UCSD-AML1 (cell line): ENCODE data around the gene PAQR9.

ENCODE experiments used
- DNase-seq: peaks from one replicate; lab custom pipeline; 2025; ENCODE audit not compliant: unreplicated experiment; lab: John Stamatoyannopoulos, UW

Gene PAQR9

GRCh38 chr3:142951794-142952193 is 11.7 kb downstream of the PAQR9 start:
- no peak for DNase-seq

- no peak for DNase-seq
These were observed 12.5 kb downstream of the PAQR9 start for GRCh38 chr3:142950972-142951371.

DNA sequence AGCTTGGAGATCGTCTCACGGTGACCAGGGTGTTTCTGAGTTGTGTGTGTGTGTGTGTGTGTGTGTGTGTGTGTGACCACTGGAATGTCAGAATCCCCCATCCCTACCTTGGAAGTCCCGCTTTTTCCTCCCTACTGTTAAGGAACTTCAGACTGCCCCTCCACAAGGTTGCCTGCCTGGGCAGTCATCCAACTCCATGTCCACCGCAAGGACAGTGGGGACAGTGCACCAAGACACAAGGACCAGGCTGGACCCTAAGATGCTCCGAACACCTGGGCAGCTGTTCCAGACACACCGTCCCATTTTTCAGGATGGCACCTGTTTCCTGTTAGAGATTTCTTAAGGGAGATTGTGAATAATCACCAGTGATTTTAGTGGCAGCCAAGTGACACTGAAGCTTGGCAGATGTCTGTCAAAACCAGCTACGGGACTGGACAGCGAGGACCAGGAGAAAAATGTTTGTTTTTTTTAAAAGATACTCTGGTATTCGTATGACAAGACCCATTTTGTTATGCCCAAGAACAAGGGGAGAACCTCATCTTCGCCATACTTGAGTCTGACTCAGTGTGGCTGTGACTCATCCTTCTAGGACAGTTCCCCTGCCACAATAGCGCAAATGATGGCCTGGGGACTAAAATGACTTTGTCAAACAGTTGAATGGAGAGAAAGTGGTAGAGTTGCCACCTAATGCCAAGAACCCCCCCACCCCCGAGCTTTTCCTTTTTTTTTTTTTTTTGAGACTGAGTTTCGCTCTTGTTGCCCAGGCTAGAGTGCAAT is 15.5 kb downstream of the PAQR9 start:
- no peak for DNase-seq

DNA sequence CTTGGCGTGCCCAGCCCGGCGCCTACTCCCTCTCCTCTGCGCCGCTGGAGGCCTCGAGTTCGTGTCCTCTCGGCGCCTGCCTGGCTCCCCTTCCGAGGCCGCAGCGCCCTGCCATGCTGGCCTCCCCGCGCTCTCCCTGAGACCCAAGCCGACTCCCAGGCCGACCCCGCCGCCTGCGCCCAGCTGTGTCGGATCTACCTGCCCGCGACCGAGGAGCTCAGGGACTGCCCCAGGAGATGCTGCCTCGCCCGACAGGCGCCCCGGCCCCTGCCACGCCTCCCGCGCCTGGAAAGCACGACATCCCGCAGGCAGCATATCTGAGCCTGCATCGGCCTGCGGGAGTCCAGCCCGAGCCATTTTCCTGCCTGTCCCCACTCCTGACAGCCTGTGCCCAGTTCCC is 16.1 kb downstream of the PAQR9 start:
- no peak for DNase-seq

GRCh38 chr3:142946861-142947260 is 16.6 kb downstream of the PAQR9 start:
- DNase-seq = no peak

DNA sequence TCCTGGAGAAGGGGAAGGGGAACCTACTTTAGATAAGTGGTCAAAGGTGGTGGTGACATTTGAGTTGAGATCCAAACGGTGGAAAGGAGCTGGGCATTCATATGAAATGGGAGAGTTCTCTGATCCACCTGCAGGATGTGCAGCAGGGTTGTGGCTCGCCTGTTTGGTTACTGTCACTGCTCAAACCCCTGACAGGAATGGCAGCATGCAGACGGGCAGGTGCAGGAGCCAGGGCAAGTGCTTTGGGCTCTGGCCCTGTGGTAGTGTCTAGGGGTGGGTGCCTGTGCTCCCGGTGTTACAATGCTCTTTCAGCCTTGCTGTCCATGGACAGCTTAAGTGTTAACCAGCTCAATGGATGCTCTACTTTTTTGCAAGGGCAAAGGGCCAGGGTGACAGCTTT is 18.5 kb downstream of the PAQR9 start:
- DNase-seq = no peak

DNA sequence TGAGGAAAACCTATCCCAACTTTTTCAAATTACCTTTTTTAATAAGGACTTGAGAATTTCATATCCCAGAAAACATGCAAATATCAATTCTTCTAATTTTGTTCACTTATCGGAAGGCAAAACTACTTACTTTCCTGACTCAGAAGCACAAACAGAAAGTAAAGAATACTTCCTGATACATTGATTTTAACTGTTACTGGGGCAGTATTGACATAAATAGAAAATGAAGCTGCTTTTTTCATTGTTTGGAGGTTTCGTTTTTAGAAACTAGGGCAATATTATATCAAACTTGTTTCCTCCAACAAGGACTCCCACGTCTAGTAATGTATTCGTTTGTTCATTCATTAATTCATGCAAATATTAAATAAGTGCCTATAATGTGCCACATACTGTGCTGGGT is 19.1 kb downstream of the PAQR9 start:
- no peak for DNase-seq

DNA sequence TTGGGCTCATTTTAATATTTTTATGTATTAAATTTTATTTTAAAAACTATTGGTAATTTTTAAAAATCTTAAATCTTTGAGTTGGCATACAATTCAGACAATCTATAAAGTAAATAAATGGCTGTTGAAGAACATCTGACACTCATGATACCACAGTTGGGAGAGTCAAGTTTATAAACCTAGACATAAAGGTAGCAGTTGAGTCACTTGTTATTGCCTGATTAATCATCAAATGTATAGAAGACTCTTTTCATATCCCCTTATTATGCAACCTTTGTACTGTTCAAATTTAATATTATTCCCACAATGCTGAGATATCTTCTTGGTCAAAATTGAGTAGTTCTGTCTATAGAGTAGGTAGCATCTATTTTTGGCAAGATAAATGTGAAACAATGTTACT is 19.6 kb downstream of the PAQR9 start:
- DNase-seq = no peak

DNA sequence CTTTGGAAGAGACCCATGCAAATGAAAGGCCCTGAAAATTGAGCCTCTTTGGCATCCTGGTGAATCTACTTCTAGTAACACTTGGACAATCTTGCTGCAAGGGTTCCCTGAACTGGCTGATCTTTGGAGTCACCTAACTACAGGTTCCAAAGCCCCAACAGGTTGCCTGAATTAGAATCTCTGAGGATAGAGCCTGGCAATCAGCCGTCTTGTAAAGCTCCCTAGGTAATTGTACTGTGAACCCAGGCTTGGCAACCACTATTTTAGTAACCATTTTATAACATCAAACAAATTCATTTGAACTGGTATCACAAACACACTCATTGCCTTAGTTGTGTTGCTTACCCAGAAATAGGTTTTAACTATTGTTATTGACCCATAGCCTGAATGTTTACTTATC is 20.1 kb downstream of the PAQR9 start:
- no peak for DNase-seq

DNA sequence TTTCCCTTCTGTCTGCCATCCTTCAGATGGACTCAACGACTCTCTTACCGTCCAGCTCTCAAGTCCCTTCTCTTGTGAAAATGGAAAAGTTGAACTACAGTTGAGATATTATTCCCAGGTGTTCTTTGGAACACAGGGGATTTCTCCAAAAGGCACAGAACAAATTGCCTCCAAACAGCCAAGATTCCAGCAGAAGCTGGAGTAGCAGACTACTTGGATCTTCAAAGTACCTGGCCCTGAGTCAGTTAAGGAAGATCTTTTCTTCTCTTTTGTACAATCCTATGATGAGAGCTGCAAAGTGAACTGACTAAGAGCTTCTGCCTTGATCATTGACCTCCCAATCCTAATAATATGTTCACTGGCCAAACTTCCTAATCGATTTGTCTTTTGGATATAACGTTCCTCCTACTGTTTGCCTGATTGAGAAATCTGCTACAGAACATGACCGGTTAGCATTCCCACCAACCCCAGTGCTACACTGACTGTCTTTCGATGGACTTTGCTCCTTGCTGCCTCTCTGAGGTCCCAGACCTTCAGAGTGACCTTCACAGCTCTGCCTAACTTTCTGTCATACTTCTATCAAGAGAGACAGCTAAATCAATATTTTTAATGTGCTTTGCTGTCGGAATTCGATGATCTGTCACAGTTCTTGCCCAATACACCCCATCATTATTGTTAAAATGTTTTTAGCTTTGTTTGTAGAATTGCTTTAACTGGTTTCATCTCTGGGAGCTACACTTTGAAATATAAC is 21.9 kb downstream of the PAQR9 start:
- no peak for DNase-seq

GRCh38 chr3:142940472-142940871 is 23.0 kb downstream of the PAQR9 start:
- DNase-seq = no peak

DNA sequence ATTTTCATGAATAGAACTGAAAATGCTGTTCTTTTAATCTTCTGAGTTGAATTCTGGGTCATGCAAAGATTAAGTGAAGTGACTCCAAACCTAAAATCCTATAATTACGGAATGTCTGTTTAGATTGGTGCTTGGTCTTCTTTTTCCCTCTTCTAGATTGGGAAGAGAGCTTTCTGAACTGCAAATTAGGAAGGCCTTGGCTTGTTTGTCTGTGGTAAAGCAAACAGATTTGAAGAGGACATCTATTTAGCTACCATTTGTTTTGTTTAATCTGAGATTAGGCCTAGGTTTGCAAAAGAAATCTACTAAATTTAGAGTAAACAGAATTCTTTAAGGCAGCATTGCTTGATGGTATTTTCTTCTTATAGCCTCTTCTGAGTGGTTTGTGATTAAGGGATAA is 23.5 kb downstream of the PAQR9 start:
- DNase-seq = no peak

DNA sequence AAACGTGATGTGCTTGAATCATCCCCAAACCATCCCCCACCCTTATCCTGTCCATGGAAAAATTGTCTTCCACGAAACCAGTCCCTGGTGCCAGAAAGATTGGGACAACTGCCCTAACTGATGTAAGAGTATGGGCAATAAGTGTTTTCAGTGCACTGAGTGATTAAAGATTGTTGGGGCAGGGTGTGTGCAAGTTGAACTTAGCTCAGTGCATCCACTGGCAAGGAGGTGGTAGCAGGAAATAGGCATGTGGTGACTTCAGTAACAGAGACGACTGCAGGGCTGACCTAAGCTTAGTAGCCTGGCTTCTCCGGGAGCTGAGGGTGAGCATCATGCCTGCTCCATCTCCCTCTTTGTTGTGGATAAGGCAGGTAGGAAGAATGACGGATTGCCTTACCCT is 27.5 kb downstream of the PAQR9 start:
- no peak for DNase-seq

GRCh38 chr3:142934887-142935269 is 28.6 kb downstream of the PAQR9 start:
- DNase-seq = no peak

- DNase-seq = no peak
These were observed 29.2 kb downstream of the PAQR9 start for GRCh38 chr3:142934128-142934886.

- peak; percentile 16 for DNase-seq
These were observed 32.3 kb downstream of the PAQR9 start for GRCh38 chr3:142931222-142931621.

DNA sequence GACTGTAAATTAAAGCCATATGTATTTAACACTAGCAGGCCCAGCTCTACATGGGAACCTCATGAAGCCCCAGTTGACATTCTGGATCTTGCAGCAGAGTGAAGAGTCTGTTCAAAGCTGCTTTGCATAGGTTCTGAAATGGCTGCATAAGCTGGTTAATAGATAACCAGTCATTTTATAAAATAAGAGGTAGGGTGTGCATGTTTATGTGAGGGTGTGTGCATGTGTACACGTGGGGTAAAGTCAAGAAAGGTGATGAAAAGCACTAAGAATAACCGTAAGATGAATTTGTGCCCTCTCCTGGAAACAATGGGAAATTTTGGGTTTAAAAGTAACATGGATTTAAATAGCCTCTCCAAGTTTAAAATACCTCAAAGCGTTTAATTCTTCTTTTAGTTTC is 33.0 kb downstream of the PAQR9 start:
- no peak for DNase-seq

GRCh38 chr3:142929890-142930289 is 33.6 kb downstream of the PAQR9 start:
- no peak for DNase-seq

- peak; percentile 44 for DNase-seq
These were observed 34.4 kb downstream of the PAQR9 start for GRCh38 chr3:142929109-142929508.

DNA sequence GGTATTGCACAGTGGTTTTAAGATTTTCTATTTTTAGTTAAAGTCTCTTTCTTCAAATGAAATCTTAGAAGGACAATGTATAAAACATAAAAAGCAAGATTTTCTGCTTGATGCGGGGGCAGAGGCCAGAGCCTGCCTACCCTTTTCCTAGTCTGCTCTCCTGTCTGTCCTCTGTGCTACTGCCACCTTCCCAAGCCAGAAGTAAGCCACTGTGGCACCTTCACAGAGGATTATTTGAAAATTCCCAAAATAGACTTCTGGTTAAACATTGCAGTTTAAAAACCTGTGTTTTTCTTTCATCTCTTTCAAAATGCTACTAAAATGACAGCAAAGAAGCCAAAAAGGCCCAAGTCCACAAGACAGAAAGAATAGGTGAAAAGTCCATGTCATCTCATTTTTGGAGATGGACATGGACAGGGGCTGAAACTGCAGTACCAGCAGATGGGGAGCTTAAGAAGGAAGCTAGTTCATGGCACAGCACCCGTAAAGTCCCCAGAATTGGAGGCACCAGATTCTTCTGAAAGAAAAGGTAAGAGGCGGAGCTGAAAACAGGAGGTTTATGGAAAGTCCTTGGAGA is 37.0 kb downstream of the PAQR9 start:
- DNase-seq = no peak

DNA sequence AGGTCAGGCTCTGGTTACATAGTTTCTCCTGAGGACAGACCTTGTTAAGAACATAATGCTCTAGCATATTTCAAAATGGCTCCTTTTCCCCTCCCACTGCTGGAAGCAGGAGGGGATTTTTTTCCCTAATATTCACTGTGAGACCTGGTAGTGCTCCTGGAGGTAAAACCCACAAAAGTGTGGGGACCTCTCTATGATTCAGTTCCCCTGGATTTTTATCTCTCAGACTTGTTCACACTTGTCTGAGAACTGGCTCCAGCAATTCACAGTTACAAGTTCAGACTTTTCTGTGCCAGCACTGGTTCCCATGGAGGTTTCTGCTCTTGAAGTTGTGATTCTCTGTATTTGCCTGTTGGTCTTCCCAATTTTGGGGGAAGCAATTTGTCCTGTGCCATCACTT is 38.3 kb downstream of the PAQR9 start:
- DNase-seq = no peak

GRCh38 chr3:142923694-142924093 is 39.8 kb downstream of the PAQR9 start:
- DNase-seq = no peak
